Articular chondrocyte of knee joint (primary cell): ENCODE measurements around the gene DEFB112. TPM values are rescaled to one million over a fixed set of nuclear protein-coding genes. Genes with fewer than 3 reads are reported as not detected.

ENCODE experiments used
- total RNA-seq: library from RNA; depleted of rRNA; stranded (reverse); fragments of >200 nt; gene quantifications from 2 replicates; pipeline ENCODE4 v1.2.3, GENCODE V29; 2012

DEFB112 gene, protein sequence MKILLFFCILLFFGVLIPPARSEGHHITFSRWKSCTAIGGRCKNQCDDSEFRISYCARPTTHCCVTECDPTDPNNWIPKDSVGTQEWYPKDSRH
- total RNA-seq, result not detected in 2 replicates

DNA sequence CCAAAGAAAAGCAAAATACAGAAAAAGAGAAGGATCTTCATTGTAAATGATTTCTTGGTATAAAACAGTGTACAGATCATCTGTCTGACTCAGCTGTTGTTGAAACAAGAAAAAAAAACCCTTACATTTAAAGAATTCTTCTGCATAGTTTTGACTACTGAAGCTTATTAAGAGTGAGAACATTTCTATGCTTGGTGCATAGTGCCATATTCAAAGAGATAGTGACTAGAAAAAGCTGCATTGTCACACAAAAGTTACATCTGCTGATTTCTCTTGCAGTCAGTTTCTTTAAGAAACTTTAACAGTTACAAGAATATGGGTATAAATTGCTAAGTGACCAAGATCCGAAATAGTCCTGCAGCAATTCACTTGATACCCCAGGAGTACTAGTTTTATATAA, at the start of gene DEFB112:
Gene DEFB112, minus strand, starts transcription at position 101 of the 400 bp plus-strand sequence. Its CDS starts 60 bp downstream, at position 41.

DNA sequence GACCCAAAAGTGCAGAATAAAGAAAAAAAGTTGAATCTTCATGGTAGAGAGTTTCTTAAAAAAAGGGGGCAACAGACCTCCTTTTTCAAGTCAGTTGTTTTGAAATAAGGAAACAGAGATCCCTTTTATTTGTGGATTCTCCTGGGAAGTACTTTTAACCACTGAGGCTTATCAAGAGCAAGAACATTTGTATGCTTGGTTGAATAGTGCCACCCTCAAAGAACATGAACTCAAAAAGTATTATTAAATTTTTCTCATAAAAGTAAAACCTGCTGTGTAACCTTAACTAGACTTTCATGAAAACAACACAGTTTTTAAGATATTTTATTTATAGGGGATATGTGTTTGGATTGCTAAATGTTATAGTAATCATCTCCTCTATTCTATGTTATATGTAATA, 27.8 kb downstream of the DEFB112 start, which contains the start of gene DEFB110:
Gene DEFB110, minus strand, starts transcription at position 101 of the 400 bp plus-strand sequence. Its CDS starts 59 bp downstream, at position 42.

Other genes with a start within 250 kb of the DEFB112 start
- not detected in 2 replicates for gene CRISP1, start 183.4 kb downstream of the DEFB112 start, total RNA-seq
- gene DEFB114, start 85.8 kb downstream of the DEFB112 start, total RNA-seq, result not detected in 2 replicates
- not detected in 2 replicates for gene DEFB113, start 80.3 kb downstream of the DEFB112 start, total RNA-seq
- gene DEFB110, start 27.9 kb downstream of the DEFB112 start, total RNA-seq, result not detected in 2 replicates